ENCODE data around the gene PRCC.

The PRCC gene, protein sequence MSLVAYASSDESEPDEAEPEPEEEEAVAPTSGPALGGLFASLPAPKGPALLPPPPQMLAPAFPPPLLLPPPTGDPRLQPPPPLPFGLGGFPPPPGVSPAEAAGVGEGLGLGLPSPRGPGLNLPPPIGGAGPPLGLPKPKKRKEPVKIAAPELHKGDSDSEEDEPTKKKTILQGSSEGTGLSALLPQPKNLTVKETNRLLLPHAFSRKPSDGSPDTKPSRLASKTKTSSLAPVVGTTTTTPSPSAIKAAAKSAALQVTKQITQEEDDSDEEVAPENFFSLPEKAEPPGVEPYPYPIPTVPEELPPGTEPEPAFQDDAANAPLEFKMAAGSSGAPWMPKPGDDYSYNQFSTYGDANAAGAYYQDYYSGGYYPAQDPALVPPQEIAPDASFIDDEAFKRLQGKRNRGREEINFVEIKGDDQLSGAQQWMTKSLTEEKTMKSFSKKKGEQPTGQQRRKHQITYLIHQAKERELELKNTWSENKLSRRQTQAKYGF

GRCh38 chr1:156767101-156767878, at the start of gene PRCC:
Gene PRCC, plus strand, starts transcription at chr1:156767535. Its CDS starts 237 bp downstream, at chr1:156767772.
- FAIRE-seq, result peak; percentile 99

GRCh38 chr1:156721131-156721530, 46.2 kb upstream of the PRCC start:
- no peak for FAIRE-seq
- no peak for DNase-seq (ENCODE audit: extremely low spot score, insufficient read length, low read depth)

More at GRCh38 chr1:156767101-156767878, at the start of gene PRCC:
- DNase-seq (ENCODE audit: extremely low spot score, insufficient read length, low read depth), result peak; percentile 80

- FAIRE-seq, result no peak
- no peak for DNase-seq (ENCODE audit: extremely low spot score, insufficient read length, low read depth)
These were observed 45.8 kb upstream of the PRCC start for GRCh38 chr1:156721535-156721934.

DNA sequence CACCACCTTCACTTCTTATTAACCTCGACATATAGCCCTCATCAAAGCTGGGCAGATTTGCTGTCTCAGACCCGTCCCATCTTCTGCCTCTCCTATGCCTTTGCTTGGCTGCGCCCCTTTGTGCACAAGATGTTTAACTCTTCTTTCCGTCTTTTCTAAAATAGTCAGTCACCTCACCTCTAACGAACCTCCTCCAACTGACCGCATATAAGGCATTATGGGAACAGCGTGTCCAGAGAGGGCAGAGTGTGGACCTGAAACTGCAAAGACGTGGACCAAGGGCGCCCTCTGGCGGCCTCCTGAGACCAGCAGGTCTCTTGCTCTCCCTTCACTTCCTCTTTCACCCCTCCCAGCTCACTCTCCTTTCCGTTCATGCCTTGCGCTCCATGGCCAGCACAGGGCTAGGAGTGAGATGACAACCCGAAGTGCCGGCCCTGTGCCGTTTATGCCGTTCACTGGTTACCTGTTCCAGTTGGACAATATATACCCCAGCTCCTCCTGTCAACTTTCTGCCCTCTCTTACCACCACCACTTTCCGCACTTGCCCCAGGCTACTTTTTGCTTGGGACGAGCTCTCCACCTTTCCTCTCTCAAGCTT, 41.6 kb upstream of the PRCC start:
- DNase-seq (ENCODE audit: extremely low spot score, insufficient read length, low read depth), result peak; percentile 51
- FAIRE-seq, result peak; percentile 90

- FAIRE-seq (peak; percentile 72), DNase-seq (ENCODE audit: extremely low spot score, insufficient read length, low read depth) (no peak)
These were observed 40.6 kb upstream of the PRCC start for GRCh38 chr1:156726549-156727226.

DNA sequence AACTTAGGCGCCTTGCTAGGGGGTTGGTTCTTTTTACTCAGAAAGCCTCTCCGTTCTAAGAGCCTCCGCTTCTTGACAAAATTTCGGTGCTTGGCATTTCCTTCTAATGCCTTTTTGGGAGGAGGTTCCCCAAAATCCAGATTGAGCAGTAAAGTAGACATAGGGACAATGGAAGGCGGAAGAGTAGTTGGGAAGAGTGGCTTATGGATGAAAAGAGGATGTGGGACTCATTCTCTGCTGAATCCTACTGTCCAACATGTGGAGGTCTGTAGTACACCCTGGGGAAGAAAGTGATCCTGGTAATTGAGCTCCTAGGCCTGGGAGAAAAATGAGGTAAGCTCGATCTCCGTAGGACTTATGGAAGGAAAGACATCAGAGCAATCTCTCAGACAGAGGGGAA, 39.8 kb upstream of the PRCC start:
- FAIRE-seq (no peak), DNase-seq (ENCODE audit: extremely low spot score, insufficient read length, low read depth) (no peak)

DNA sequence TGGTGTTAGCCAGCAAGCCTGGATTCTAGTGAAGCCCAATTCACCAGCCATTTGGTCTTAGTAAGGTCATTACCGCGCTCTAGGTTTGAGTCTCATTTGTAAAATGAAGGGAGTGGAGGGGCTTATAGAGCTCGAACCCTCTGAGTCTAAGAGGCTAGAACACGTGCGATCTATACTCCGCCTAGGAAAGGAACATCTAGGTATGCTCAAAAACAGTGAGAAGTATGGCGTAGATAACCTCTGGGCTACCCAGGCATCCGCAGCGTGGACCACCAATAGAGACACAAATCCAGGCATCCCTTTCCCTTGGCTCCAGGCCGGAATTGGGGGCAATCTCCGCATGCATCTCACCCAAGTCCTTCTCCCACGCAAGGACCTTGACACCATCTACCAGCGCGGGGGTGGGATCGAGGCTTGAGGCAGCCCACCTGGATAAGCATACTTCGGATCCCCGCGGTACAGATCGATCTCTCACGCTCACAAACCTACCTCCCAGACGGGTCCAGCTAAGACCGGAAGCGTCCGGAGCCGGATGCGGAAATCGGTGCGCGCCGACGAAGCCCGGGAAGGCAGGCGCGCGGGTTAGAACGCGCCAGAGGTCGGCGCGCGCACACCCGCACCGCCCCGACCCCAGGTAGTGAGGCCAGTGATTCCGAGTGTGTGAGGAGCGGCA, 39.3 kb upstream of the PRCC start, which contains the start of gene METTL25B:
Gene METTL25B, plus strand, starts transcription at position 544 of the 673 bp plus-strand sequence. CDS start 636 bp downstream, outside the sequence.
- DNase-seq (ENCODE audit: extremely low spot score, insufficient read length, low read depth) (peak; percentile 69), FAIRE-seq (peak; percentile 59)

DNA sequence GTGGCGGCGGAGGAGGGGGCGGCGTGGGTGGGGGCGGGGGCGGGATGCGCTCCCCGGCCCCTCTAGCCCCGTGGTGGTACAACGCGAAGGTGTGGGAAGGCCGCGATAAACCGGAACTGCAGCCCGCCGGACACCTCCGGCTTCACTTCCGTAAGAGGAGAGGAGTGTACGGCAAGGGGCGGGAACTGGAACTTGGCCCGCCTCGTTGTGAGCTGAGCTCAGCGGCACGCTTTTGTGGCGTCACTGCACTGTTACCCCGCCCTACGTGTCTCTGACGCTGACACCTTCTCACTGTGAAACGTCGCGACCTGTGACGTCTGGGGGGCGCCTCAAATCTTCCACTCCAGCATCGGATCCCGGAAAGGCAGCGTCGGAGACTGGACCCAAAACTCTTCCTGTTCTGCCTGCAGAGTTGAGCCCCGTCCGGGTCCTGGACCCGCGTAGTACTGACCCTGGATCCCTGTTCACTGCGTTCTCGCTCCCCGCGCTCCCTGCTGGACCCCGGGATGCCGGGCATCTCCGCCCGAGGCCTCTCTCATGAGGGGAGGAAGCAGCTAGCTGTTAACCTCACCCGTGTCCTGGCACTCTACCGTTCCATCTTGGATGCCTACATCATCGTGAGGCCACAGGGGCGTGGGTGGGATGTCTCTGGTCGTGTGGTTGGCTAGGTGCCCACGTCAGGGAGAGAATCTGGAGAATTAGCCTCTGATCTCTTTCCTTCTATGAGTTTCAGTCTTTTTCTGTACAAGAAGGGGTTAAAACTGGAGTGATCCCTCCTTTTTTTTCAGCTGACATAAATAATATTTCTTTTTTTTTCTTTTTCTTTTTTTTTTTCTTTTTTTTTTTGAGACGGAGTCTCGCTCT, 38.5 kb upstream of the PRCC start, which contains the start of gene ISG20L2:
Gene ISG20L2, minus strand, starts transcription at position 168 of the 864 bp plus-strand sequence. CDS start 1,114 bp downstream, outside the sequence.
- peak; percentile 92 for FAIRE-seq
- DNase-seq (ENCODE audit: extremely low spot score, insufficient read length, low read depth), result peak; percentile 84

DNA sequence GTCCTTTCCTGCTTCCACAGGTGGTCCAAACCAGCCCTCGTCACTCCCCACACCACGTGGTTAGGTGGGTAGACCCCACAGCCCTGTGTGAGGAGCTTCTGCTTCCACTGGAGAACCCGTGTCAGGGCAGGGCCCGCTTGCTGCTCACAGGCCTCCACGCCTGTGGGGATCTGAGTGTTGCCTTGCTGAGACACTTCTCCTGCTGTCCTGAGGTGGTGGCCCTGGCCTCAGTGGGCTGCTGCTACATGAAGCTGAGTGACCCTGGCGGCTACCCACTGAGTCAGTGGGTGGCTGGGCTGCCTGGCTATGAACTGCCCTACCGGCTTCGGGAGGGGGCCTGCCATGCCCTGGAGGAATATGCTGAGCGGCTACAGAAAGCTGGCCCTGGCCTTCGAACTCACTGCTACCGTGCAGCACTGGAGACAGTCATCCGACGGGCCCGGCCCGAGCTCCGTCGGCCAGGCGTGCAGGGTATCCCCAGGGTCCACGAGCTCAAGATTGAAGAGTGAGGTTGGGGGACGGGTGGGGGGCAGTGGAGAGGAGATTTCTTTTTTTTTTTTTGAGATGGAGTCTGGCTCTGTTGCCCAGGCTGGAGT, 33.2 kb upstream of the PRCC start:
- DNase-seq (ENCODE audit: extremely low spot score, insufficient read length, low read depth), result no peak
- FAIRE-seq, result no peak

GRCh38 chr1:156738407-156738806, 28.9 kb upstream of the PRCC start:
- DNase-seq (ENCODE audit: extremely low spot score, insufficient read length, low read depth) (no peak), FAIRE-seq (no peak)

DNA sequence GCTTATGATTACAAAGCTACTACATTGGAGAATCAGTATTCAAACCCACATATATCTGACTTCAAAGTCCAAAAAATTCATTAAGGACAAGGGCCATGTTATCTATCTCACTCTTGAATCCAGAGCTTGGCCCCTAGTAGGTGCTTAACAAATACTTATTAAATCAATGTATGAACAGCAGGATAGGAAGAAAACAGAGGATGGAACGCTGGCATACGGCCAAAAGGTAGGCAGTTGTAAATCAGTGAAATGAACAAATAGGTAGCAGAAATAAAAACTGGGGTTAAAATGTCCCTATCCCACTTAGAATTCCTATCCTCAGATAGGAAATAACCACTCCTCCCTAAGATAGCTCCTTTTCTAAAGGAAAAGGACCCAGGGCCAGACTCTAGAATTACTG, 28.4 kb upstream of the PRCC start:
- FAIRE-seq, result no peak

DNA sequence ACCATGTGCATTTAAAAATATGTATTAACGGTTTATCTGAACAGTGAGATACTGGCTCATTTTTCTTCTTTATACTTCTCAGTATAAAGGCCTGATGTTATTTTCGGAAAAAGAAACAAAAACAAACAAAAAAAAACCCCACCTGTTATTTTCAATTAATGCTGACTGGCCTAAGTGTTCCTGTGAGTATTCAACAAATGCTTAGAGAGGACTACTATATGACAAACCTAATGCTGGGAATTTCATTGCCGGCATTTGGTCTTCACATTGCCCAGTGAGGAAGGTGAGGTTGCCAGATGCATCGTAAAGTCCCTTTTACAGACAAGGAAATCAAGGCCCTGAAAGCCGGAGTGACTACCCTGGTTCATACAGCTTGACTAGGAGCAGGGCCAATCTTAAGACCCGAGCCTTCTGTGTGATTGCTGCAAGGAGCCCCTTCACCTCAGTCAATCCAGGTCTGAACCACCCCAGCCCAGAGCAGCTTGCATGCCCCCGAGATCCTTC, 27.0 kb upstream of the PRCC start:
- no peak for DNase-seq (ENCODE audit: extremely low spot score, insufficient read length, low read depth)
- FAIRE-seq, result no peak

More for the DNA sequence above, 28.4 kb upstream of the PRCC start:
- no peak for DNase-seq (ENCODE audit: extremely low spot score, insufficient read length, low read depth)

- peak; percentile 91 for DNase-seq (ENCODE audit: extremely low spot score, insufficient read length, low read depth)
- FAIRE-seq, result peak; percentile 100
These were observed 26.4 kb upstream of the PRCC start, which contains the start of gene MRPL24 for GRCh38 chr1:156740741-156741480. Gene MRPL24, minus strand, starts transcription at chr1:156741088. Its CDS starts 2,384 bp downstream, at chr1:156738704.

GRCh38 chr1:156741481-156741983, 25.8 kb upstream of the PRCC start:
- FAIRE-seq, result no peak

DNA sequence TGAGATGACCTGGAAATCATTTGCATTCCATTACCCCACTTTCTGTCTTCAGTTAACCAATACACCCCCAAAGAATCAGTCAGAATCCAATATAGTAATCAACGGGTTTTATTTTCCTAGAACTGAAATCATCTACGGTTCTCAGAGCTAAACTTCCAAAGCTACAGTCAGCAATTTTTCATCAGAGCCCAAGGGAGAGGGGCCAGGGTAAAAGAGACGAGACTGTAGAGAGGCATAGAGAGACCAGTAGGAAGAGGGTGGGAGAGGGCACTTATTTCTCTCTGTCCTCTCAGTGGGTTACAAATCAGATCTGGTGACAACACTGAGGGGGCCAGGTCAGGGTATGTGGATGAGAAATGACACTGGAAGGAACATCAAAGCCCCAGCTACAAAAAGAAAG, 25.3 kb upstream of the PRCC start:
- DNase-seq (ENCODE audit: extremely low spot score, insufficient read length, low read depth) (no peak), FAIRE-seq (no peak)

More at GRCh38 chr1:156741481-156741983, 25.8 kb upstream of the PRCC start:
- DNase-seq (ENCODE audit: extremely low spot score, insufficient read length, low read depth), result no peak

DNA sequence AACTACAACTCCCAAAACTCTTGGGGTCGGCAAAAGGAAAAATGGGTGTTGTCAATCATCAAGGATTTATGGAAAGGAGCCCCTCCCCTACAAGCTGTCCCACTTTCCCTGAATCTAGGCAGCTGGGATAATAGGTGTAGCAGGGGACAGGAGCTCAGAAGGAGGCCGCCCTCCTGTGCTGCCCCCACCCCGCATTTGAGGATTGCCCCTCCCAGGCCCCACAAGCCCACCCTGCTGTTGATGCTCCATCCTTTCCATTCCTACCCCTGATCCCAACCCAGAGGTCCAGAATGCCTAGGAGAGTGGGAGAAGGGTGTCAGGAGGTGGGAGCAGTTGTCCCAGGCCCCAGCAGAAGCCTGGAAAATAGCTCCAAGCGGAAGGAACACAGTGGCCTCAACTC, 24.5 kb upstream of the PRCC start:
- DNase-seq (ENCODE audit: extremely low spot score, insufficient read length, low read depth) (no peak), FAIRE-seq (no peak)

Measured in GM18507 (cell line).